22Rv1 (cell line): ENCODE results near the gene ZFP62.

Experiments used
- CTCF ChIP-seq: fragments of 450-650 bp; IDR thresholded peaks from 2 replicates; pipeline ENCODE4 v1.5.1; 2017; ENCODE audit warnings: mild to moderate bottlenecking
- ZFX ChIP-seq: fragments of 450-650 bp; IDR thresholded peaks from 2 replicates; pipeline ENCODE4 v1.6.1; 2017; ENCODE audit warnings: antibody characterized with exemption, borderline replicate concordance

- no peak for TF ChIP-seq CTCF
- TF ChIP-seq ZFX = no peak
These were observed 23.6 kb downstream of the ZFP62 start for GRCh38 chr5:180837478-180837877.
